ENCODE measurements around the gene ACTR5. TPM values are rescaled to one million over a fixed set of nuclear protein-coding genes. Genes with fewer than 3 reads are reported as not detected.

The ACTR5 gene
- total RNA-seq: 1 to 10 TPM; 3.1 to 3.6 (median 3.4) TPM
- polyA plus RNA-seq: 3.3 TPM
- long read RNA-seq, donor 1, transcript ACTR5-201 (9 exons, 2,565 nt): major isoform, 11 of 18 reads
- long read RNA-seq, donor 1, partial matches to known transcripts: 2 of 18 reads
- long read RNA-seq, donor 1, other reads (novel, unspliced or antisense): 5 of 18 reads
- long read RNA-seq, donor 2, partial matches to known transcripts: 0 of 4 reads
- long read RNA-seq, donor 2, other reads (novel, unspliced or antisense): 0 of 4 reads
- long read RNA-seq, donor 3, transcript ACTR5-201 (9 exons, 2,565 nt): major isoform, 42 of 51 reads
- long read RNA-seq, donor 3, partial matches to known transcripts: 1 of 51 reads
- long read RNA-seq, donor 3, other reads (novel, unspliced or antisense): 8 of 51 reads
- long read RNA-seq, donor 4, transcript ACTR5-201 (9 exons, 2,565 nt): major isoform, 6 of 7 reads
- long read RNA-seq, donor 4, partial matches to known transcripts: 0 of 7 reads
- long read RNA-seq, donor 4, other reads (novel, unspliced or antisense): 1 of 7 reads

- DNase-seq (peak; percentile 92 to 98 (median 97)), ATAC-seq (peak; percentile 98)
- intact Hi-C loops (cut with DNase I): no loop called here
- Histone ChIP-seq H3K9me3 (ENCODE audit: control insufficient read depth, low read length) (no peaks in the 10 kb centered on the region), H3K4me3 (ENCODE audit: low read length) (peak within 1 kb of the TSS; percentile 58), H3K27me3 (ENCODE audit: control insufficient read depth, insufficient read depth) (no peaks in the 10 kb centered on the region), H3K27ac (ENCODE audit: low read length) (peak within 1 kb of the TSS; percentile 59), H3K4me1 (ENCODE audit: control insufficient read depth, insufficient read depth, low read length) (peaks cover 2% of the 10 kb centered on the region)
- WGBS: under 1% methylated on average over 84 of the region's 84 CpGs
These were observed at the start of gene ACTR5 for GRCh38 chr20:38748097-38748860. Gene ACTR5, plus strand, starts transcription at chr20:38748460. Its CDS starts 19 bp downstream, at chr20:38748479.

- DNase-seq: no peak
- Histone ChIP-seq H3K27me3 (ENCODE audit: control insufficient read depth, insufficient read depth) (no peaks in the 10 kb centered on the region), H3K4me3 (ENCODE audit: low read length) (no peak overlapping the region), H3K9me3 (ENCODE audit: control insufficient read depth, low read length) (no peaks in the 10 kb centered on the region), H3K4me1 (ENCODE audit: control insufficient read depth, insufficient read depth, low read length) (no peaks in the 10 kb centered on the region), H3K27ac (ENCODE audit: low read length) (no peak overlapping the region)
- 86% methylated on average over 15 of the region's 15 CpGs for WGBS
- intact Hi-C loops (cut with DNase I): no loop called here
- ATAC-seq: no peak
These were observed 49.7 kb upstream of the ACTR5 start for GRCh38 chr20:38698541-38698940.

GRCh38 chr20:38700141-38700540 is 48.1 kb upstream of the ACTR5 start:
- Histone ChIP-seq H3K27ac (ENCODE audit: low read length) (no peak overlapping the region), H3K4me1 (ENCODE audit: control insufficient read depth, insufficient read depth, low read length) (no peaks in the 10 kb centered on the region), H3K9me3 (ENCODE audit: control insufficient read depth, low read length) (no peaks in the 10 kb centered on the region), H3K4me3 (ENCODE audit: low read length) (no peak overlapping the region), H3K27me3 (ENCODE audit: control insufficient read depth, insufficient read depth) (no peaks in the 10 kb centered on the region)
- DNase-seq (no peak), ATAC-seq (no peak)
- intact Hi-C loops (cut with DNase I): no loop called here
- 43% methylated on average over 4 of the region's 4 CpGs for WGBS

- WGBS: 81% methylated on average over 3 of the region's 3 CpGs
- DNase-seq (no peak), ATAC-seq (no peak)
- H3K27ac ChIP-seq (ENCODE audit: low read length): no peak overlapping the region
- no peaks in the 10 kb centered on the region for H3K27me3 ChIP-seq (ENCODE audit: control insufficient read depth, insufficient read depth)
- no peaks in the 10 kb centered on the region for H3K9me3 ChIP-seq (ENCODE audit: control insufficient read depth, low read length)
- H3K4me3 ChIP-seq (ENCODE audit: low read length): no peak overlapping the region
- intact Hi-C loops (cut with DNase I): no loop called here
- H3K4me1 ChIP-seq (ENCODE audit: control insufficient read depth, insufficient read depth, low read length): no peaks in the 10 kb centered on the region
These were observed 47.3 kb upstream of the ACTR5 start for GRCh38 chr20:38700926-38701325.

- WGBS: 84% methylated on average over 3 of the region's 3 CpGs
- DNase-seq (no peak), ATAC-seq (no peak)
- no peak overlapping the region for H3K4me3 ChIP-seq (ENCODE audit: low read length)
- no peaks in the 10 kb centered on the region for H3K4me1 ChIP-seq (ENCODE audit: control insufficient read depth, insufficient read depth, low read length)
- no peak overlapping the region for H3K27ac ChIP-seq (ENCODE audit: low read length)
- intact Hi-C loops (cut with DNase I): no loop called here
- no peaks in the 10 kb centered on the region for H3K9me3 ChIP-seq (ENCODE audit: control insufficient read depth, low read length)
- no peaks in the 10 kb centered on the region for H3K27me3 ChIP-seq (ENCODE audit: control insufficient read depth, insufficient read depth)
These were observed 44.7 kb upstream of the ACTR5 start for GRCh38 chr20:38703526-38703925.

- ATAC-seq (no peak), DNase-seq (no peak)
- Histone ChIP-seq H3K9me3 (ENCODE audit: control insufficient read depth, low read length) (no peaks in the 10 kb centered on the region), H3K4me1 (ENCODE audit: control insufficient read depth, insufficient read depth, low read length) (no peaks in the 10 kb centered on the region), H3K27me3 (ENCODE audit: control insufficient read depth, insufficient read depth) (no peaks in the 10 kb centered on the region), H3K4me3 (ENCODE audit: low read length) (no peak overlapping the region), H3K27ac (ENCODE audit: low read length) (no peak overlapping the region)
- intact Hi-C loops (cut with DNase I): no loop called here
- 61% methylated on average over 4 of the region's 4 CpGs for WGBS
These were observed 44.1 kb upstream of the ACTR5 start for GRCh38 chr20:38704136-38704535.

GRCh38 chr20:38706509-38706908 is 41.8 kb upstream of the ACTR5 start:
- ATAC-seq: no peak
- H3K27me3 ChIP-seq (ENCODE audit: control insufficient read depth, insufficient read depth): no peaks in the 10 kb centered on the region

GRCh38 chr20:38714308-38714707 is 34.0 kb upstream of the ACTR5 start:
- intact Hi-C loops (cut with DNase I): no loop called here
- Histone ChIP-seq H3K4me3 (ENCODE audit: low read length) (no peak overlapping the region), H3K27me3 (ENCODE audit: control insufficient read depth, insufficient read depth) (no peaks in the 10 kb centered on the region), H3K4me1 (ENCODE audit: control insufficient read depth, insufficient read depth, low read length) (no peaks in the 10 kb centered on the region), H3K27ac (ENCODE audit: low read length) (no peak overlapping the region), H3K9me3 (ENCODE audit: control insufficient read depth, low read length) (no peaks in the 10 kb centered on the region)
- ATAC-seq (no peak), DNase-seq (no peak)
- whole genome bisulfite sequencing: 27% methylated on average over 6 of the region's 6 CpGs

More at GRCh38 chr20:38706509-38706908, 41.8 kb upstream of the ACTR5 start:
- intact Hi-C loops (cut with DNase I): no loop called here
- Histone ChIP-seq H3K9me3 (ENCODE audit: control insufficient read depth, low read length) (no peaks in the 10 kb centered on the region), H3K4me3 (ENCODE audit: low read length) (no peak overlapping the region), H3K4me1 (ENCODE audit: control insufficient read depth, insufficient read depth, low read length) (no peaks in the 10 kb centered on the region), H3K27ac (ENCODE audit: low read length) (no peak overlapping the region)
- no peak for DNase-seq
- WGBS: 19% methylated on average over 7 of the region's 7 CpGs

- 58% methylated on average over 10 of the region's 10 CpGs for WGBS
- H3K9me3 ChIP-seq (ENCODE audit: control insufficient read depth, low read length): no peaks in the 10 kb centered on the region
- no peak overlapping the region for H3K4me3 ChIP-seq (ENCODE audit: low read length)
- no peaks in the 10 kb centered on the region for H3K4me1 ChIP-seq (ENCODE audit: control insufficient read depth, insufficient read depth, low read length)
- intact Hi-C loops (cut with DNase I): no loop called here
- no peak for ATAC-seq
- no peaks in the 10 kb centered on the region for H3K27me3 ChIP-seq (ENCODE audit: control insufficient read depth, insufficient read depth)
- no peak for DNase-seq
- H3K27ac ChIP-seq (ENCODE audit: low read length): no peak overlapping the region
These were observed 32.6 kb upstream of the ACTR5 start for GRCh38 chr20:38715646-38716045.

- 2% methylated on average over 7 of the region's 7 CpGs for WGBS
- no peak for DNase-seq
- Histone ChIP-seq H3K27me3 (ENCODE audit: control insufficient read depth, insufficient read depth) (no peaks in the 10 kb centered on the region), H3K4me3 (ENCODE audit: low read length) (no peak overlapping the region), H3K27ac (ENCODE audit: low read length) (no peak overlapping the region), H3K4me1 (ENCODE audit: control insufficient read depth, insufficient read depth, low read length) (no peaks in the 10 kb centered on the region), H3K9me3 (ENCODE audit: control insufficient read depth, low read length) (no peaks in the 10 kb centered on the region)
- intact Hi-C loops (cut with DNase I): no loop called here
- ATAC-seq: no peak
These were observed 25.6 kb upstream of the ACTR5 start for GRCh38 chr20:38722683-38723016.

Data from right cardiac atrium (tissue), 5 donors.